GM19351 (cell line): ENCODE measurements around the gene KIF26A.
"Not testable (repeated sequence)": the region's sequence is repeated elsewhere in the genome, so short reads cannot be mapped to it uniquely, and the experiment has no call there.

ENCODE experiments used
- ATAC-seq: cut with Tn5 transposase; IDR thresholded peaks from one replicate; pipeline ENCODE4 v1.9.1; 2021; ENCODE audit warnings: mild to moderate bottlenecking, moderate library complexity; ENCODE audit not compliant: unreplicated experiment

KIF26A gene

GRCh38 chr14:104143521-104144452, 5.4 kb downstream of the KIF26A start:
- no peak for ATAC-seq

- no peak for ATAC-seq
Measured at GRCh38 chr14:104144453-104144790, 6.0 kb downstream of the KIF26A start.

GRCh38 chr14:104144911-104145825, 6.8 kb downstream of the KIF26A start:
- ATAC-seq = no peak

- ATAC-seq = no peak
Measured at GRCh38 chr14:104145826-104146601, 7.6 kb downstream of the KIF26A start.

GRCh38 chr14:104146651-104147345, 8.4 kb downstream of the KIF26A start:
- no peak for ATAC-seq

- no peak for ATAC-seq
Measured at GRCh38 chr14:104147346-104148125, 9.1 kb downstream of the KIF26A start.

GRCh38 chr14:104148433-104149277, 10.3 kb downstream of the KIF26A start:
- no peak for ATAC-seq

GRCh38 chr14:104149278-104149595, 10.8 kb downstream of the KIF26A start:
- ATAC-seq = no peak

- no peak for ATAC-seq
Measured at GRCh38 chr14:104149617-104150135, 11.3 kb downstream of the KIF26A start.

- ATAC-seq = no peak
Measured at GRCh38 chr14:104150136-104151025, 12.0 kb downstream of the KIF26A start.

- no peak for ATAC-seq
Measured at GRCh38 chr14:104151026-104151381, 12.6 kb downstream of the KIF26A start.

GRCh38 chr14:104151566-104152245, 13.3 kb downstream of the KIF26A start:
- ATAC-seq = no peak

GRCh38 chr14:104152246-104152575, 13.8 kb downstream of the KIF26A start:
- no peak for ATAC-seq

GRCh38 chr14:104152686-104153393, 14.5 kb downstream of the KIF26A start:
- ATAC-seq = no peak

GRCh38 chr14:104153394-104153755, 15.0 kb downstream of the KIF26A start:
- not testable (repeated sequence) for ATAC-seq

GRCh38 chr14:104154246-104154645, 15.9 kb downstream of the KIF26A start:
- ATAC-seq = no peak

GRCh38 chr14:104155513-104155912, 17.1 kb downstream of the KIF26A start:
- ATAC-seq = no peak
